Ramos (cell line): ENCODE data around the gene STX7.

ENCODE experiments used
- in situ Hi-C: fragments of 300-500 bp; cut with MboI; formaldehyde crosslinking; loops from one replicate; pipeline ENCODE4 v1.14.3; 2022; ENCODE audit warnings: low sequenced_read_pairs; ENCODE audit not compliant: unreplicated experiment

The STX7 gene

DNA sequence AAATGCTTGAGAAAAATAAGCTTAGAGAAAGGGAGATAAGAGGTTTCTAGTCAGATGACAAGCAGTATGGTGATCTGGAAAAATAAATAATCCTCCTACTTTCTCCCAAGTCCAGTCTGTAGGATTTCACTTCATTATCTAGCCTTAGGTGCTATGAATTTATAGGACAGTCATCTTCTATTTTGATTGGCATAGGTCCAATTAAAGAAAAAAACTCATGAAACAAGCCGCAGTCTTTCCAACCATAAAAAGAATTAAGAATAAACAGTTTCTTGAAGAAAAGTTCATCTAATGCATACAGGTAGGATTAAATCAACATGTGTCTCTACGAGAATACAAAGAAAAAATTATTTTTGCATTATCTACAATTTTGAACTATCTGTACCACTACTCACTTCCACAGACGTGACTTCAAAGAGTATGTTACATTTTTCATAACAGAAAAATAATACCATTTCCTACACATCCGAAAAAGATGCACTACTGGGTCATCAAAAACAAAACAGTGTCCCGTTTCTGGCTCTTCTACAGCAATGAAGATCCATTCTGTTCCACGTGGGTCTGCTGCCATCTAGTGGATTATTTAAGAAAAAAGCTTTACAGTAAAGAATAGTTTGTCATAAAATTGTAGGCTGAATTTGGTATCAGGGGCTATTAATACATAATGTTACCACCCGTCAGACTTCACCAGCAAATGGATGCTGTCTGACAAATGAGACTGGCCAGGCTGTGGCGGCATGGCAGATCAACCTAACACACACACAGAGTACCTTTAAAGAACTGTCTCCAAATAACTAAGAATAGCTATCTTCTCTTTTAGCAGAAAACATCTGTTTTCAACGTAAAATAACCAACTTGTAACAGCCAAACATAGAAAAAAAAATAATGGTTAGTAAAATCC is 28.9 kb downstream of the STX7 start:
- in situ Hi-C loops: no loop called here

DNA sequence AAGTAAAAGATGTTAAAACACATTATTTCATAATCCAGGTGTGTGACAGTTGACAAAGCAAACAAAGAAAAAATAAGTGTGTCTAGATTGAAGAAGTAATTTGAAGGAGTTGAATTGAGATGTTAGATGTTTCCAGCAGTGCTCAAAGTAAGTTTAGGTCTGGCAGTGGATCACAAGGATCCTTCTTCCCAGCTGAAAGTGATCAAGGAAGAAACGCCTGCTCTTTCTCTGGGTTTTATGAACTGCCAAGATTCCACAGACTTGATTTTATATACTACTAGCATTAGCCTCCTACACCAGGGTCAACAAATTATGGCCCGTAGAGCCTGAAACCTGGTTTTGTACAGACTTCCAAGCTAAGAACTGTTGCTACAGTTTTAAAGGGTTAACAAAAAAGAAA is 30.3 kb downstream of the STX7 start:
- in situ Hi-C loops: no loop called here

DNA sequence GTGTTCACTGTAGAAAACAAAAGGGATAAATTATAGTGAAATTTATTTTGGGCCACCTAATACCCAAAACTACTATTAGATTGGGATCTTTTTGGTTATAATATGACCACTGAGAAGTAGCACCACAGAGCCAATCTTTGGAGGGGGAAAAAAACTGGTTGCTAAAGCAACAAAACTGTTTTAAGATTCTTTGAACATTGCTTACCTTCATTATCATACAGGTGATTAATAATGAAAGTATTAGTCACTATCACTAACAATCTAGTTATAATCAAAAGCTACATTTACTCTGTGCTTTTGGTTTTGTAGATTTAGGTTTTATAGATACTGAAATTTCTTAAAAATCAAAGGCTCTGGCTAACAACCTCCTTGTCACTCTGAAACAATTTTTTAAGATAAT is 31.7 kb downstream of the STX7 start:
- in situ Hi-C loops: no loop called here

DNA sequence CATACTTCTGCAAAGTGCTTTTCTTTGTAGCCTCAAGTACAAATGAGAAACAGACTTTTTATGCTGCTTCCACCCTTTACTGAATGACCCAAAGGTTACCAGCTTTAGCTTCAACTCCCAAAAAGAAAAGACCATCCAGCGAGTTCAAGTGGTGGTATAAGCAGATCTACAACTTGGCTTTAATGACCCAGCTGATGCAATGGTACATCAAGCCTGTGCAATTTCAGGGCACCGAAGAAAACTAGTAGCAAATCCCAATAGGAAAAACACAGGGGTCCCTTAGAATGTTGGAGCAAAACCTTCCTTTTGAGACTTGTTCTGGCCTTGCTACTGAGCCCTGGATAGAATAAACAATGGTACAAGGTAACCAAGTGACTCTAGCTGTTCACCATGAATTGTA is 33.8 kb downstream of the STX7 start:
- in situ Hi-C loops: no loop called here

DNA sequence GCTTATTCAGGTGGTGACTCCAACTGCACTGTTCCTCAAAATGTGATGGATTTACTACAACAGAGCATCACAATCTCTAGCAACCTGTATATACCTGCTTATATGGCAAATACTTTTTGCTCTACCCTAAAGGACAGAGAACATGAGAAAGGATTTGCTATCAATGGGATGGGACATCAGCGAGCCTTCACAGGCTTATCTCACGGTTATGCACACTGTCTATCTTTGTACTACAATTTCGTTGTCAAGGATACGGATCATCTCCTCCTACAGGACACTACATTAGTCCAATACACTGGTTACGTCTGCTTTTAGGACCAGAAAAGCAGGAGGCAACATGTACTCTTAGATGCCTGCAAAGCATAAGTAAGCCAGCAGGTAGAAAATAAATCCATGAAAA is 34.2 kb downstream of the STX7 start:
- in situ Hi-C loops: no loop called here

DNA sequence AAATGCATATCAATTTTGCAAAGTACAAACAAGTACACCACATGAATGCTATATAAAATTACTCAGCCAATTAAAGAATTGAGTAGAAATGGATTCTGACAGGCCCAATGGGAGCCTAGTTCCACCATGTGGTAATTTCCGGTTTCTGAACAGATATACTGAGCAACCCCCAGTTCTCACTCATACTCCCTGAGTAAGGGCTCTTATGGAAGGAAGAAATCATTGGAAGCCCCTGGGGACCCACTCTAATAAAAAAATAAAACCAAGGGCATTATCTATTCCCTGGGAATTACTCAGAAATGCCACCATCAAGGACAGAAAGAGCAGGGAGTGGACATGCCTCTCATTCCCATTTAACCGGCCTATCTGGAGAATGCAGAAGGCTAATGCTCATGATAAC is 34.6 kb downstream of the STX7 start:
- in situ Hi-C loops: no loop called here

DNA sequence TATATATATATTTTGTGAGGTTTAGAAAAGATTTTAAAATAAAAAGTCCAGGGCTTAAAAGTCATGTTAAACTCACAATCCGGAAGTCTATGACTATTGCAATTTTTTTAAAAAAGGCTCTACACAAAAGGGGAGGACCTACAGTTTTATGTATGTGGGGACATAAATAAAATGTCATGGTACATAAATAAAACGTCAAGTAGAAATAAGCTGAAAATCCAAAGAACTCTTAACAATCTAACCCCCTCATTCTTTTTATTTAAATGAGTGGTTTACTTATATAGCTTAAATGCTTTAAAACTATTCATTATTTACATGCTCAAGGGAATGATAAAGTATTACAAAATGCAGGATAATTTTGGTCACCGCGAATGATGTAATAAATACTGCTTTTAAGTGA is 36.2 kb downstream of the STX7 start:
- in situ Hi-C loops: no loop called here

DNA sequence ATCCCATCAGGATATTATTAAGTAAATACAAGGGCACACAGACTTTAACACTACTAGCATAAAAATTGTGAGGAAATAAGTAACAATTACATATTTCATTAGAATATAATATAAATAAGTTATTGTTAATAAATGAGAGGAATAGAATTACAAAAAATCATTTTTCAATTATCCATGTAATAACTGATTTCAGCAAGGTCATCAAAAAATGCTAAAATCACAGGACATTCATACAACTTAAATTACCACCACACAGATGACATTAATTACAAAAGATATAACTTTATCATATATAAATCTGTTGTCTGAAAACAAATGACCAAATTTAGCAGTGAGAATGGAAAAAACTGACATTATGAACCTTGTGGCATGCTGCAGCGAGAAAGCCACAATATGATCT is 37.0 kb downstream of the STX7 start:
- in situ Hi-C loops: no loop called here

DNA sequence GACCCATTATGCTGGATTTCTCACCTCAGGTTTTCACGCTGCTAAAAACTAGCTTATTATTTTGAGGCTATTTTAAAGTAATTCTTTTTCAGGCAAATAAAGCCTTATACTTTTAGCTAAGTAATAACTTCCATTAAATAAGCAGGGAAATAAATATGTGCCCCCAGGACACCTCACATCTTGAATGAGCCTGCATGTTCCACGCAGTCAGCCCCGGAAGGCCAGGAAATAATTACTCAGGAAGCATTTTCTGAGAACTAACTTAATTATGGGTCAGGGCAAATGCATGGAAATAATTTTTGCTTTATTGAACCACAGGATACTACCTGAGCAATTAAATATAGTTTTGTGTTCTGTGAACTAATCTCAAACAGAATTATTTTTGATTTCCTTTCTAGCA is 41.1 kb downstream of the STX7 start:
- in situ Hi-C loops: no loop called here

DNA sequence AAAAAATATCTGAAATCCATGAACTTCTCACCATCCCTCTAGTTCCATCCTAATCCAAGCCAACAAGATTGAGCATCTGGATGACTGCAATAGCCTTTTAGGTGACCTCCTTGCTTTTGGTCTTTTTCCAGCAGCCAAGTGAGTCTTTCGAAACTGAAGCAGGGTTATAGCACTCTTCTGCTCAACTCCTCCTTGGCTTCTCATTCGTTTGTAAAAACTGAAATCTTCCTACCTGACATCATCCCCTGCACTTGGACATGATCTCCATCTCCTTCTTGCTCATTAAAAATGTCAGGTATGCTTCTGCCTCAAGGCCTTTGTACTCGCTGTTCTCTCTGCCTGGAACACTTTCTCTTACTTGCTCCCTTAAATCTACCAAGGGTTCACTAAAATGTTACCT is 46.0 kb downstream of the STX7 start:
- in situ Hi-C loops: no loop called here

DNA sequence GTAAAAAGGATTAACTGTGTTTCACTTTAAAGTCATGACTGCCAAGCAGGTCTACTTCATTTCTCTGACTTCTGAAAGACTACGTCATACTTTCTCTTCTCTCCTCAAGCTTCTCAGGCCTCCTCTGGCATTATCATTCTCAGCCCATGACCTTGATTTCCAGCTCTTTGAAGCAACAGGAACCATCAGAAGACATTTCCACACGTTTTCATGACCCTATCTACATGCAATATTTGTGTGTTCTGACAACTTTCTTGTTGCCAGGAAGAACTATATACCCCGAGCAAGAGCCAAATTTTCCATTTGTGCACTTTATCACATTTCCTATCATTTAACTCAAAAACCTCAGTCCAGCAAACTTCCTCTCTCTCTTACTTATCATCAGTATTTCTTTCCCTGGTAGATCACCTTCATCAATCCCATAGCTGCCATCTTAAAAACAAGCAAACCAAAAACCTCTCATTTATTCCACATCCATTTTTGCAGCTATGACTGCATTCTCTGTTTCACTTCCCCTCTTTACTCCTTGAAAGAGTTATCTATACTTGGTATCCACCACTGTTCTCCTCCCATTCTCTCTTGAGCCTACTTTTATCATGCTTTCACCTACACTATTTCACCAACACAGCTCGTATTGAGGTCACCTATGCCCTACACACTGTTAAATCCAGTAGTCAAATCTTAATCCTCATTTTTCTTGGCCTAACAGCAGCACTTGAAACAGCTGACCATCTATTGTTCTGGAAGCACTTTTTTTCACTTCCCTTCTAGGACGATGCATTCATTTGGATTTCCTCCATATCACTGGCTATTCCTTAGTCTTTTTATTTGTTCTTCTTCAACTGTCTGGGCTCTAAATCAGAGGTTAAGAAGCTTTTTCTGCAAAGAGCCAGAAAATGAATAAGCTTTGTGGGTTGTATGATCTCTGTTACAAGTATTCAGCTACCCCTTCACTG is 47.1 kb downstream of the STX7 start:
- in situ Hi-C loops: no loop called here

DNA sequence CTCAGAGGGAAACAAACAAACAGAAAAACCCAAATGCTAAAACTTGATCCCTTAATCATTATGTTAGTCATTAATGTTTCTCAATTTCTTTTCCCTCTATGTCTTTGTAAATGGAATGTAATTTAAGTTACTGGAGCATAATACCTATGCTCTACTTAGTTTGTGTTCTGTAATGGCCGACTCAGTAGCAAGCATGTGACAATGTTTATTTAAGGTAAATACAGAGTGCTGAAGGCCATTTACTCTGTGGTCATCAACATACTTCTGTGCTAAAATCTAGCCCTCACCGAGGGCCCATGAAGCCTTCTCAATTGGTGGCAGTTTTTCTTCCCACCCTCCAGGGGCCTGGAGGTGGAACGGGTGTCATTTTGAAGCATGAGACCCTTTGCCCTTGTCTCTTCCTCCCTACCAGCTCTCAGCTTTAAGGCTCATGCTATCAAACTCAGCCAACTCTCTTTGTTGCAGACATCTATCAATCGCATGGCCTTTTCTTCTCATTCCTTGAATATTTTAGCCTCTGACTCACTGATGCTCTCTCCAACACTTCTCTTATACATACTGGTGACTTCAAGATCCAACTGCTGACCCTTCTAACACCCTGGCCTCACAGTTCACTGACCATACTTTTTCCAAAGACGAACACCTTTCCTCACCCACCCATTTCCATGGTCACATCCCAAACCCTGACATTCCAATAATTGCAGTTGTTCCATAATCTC is 48.2 kb downstream of the STX7 start:
- in situ Hi-C loops: no loop called here

DNA sequence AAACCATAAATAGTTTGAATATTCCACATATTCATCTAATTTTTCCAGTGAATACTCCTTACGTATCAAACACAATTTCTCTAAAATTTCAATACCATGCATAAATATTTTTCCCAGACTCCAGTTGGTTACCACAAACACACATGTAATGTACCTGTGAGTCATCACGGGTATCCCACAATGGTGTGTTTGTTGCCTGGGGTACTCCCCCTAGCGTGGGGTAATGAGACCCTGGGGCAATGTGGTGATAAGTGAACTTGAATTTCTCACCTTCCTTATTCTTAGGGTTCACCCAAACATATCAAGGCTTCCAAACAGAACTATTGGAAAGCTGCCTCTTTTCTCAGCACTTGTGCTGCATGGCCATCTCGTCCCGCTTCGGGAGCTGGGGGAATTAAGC is 51.0 kb downstream of the STX7 start:
- in situ Hi-C loops: no loop called here

DNA sequence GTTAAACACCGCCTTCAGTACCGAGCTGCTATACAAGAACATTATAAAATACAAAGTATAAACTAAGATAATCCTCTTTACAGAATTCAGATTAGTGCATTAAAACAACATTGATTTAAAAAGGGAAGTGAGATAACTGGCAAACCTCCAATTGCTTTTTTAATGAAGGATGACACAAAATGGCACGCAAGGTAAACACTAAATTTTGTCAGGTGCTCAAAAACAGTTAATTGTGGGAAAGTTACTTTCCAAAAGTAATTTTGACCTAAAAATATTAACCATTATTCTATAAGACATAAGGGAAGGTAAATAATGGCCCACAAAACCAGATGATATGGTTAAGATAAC is 53.3 kb downstream of the STX7 start:
- in situ Hi-C loops: no loop called here

DNA sequence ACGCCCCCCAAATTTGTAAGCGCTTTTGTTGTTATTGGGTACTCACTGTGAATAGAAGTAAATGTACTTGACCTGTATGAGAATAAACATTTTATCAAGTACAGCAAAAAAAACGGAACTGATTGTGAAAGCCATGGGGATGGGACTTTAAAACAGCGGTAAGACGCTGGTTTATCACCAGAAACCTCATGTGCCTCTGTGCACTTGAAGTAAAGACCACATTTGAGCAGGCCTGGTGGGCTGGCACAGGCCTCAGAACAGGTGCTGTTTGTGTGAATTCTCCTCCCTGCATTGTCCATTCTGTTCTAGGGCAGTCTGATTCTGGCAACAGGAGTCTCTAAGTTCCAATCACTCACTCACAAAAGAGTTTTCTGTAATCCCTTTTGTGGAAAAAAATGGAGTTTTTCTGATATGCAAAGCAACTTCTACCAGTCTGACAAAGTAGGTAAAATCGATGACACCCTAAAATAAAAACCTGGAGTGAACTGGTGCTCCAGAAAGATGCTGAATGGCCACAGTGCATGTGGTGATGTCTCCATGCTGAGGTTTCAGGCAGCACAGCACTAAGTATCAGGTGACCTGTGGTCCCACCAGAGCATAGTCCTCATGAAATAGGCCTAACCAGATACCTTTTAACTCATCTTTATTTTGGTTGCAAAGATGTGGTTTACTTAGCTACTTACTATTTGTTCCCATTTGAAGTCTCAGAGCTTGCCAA is 53.9 kb downstream of the STX7 start:
- in situ Hi-C loops: no loop called here

DNA sequence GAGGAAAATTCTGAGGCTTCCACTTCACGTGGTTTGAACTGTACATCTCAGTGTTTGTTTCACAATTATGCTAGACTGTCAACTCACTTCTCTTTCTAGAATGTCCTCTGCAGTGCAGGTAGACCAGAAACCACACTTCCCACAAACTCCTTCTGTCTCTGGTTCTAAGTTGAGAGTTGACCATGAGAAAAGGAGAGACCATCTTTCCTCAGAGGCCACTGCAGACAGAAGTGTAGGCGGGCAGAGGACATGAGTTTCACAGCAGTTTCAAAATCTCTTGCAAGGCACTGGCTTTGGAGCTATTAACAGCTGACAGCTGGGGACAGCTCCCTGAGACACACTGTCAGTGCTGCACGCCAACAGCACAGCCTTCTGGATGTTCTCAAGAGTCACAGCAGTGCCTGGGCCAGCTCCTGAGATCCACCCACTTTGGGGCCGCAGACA is 56.2 kb downstream of the STX7 start:
- in situ Hi-C loops: no loop called here

DNA sequence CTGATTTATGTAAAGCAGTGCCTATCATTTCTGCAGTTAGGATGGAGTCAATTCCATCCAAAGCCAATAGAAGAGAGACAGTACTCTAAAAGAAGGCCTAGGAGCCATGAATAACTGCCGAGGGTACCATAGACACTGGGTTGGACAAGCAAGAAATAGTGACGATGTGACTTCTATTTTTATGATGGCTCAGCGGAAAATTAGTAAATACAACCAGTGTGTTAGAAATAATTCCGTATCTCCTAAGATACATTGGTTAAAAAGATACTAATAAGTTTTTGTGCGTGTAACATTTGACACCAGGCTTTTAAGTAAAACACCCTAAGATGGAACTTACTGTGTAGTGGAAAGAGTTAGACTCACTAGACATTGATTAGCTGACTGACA is 66.1 kb downstream of the STX7 start:
- in situ Hi-C loops: no loop called here

DNA sequence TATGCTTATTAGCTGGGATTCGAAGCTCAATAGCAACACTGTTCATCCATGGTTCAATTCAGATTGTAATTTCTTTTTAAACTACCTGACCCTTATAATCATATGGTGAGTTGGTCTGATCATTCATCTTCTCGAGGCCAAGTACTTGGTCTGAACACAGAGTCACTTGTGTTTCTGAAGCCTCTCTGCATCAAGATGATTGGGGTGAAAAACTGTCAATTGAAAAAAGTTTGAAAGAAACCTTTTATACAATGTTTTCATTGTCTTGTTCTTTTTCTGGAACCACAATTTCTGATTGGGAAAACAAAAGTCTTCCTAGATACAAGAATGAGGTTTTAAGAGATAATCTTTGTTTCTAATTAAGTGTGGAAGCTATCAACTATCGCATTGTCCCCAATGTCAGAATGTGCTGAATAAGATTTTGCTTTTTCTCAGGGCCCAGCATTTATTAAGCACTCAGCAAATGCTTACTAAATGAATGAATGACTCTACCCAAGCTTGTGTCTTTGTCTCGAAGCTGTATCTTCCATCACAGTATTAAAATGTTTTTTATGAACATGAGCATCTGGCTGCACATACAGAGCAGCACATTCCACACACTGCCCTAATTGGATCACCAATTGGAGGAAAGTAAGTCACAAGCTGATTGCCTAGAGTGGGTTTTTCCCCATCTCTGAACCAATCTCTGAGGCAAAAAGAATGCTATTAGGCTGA is 66.6 kb downstream of the STX7 start:
- in situ Hi-C loops: no loop called here

DNA sequence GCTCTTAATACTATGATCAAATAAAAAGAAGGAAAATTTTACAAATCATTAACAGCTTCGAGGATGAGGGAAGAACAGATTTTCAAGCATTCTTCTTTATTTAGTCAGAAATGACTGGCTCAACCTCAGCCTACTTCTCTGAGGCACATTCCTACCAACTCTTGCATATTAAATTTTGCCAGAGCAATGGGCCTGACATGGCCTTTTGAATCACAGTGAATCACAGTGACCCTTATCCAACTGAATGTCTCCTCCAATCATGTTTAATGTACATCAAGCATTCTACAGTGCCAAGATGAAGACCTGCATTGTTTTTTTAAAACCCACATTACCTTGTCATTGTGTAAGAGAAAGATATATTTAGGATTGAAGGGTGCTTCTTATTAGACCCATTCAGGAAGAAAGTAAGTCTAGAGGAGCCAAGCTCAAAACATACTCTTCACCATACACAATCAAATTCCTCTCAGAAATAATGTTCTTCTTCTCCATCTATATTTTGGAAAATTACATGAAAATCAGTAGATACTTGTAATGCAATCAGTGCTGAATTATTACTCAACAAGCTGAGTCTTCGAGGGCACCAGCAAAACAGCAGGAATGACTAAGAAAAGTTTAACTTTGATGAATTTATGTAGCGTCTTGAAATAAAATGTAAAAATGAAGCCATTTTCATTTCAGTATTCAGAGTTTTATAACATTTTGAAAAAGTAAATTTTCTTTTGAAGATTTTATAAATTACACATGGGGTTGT is 67.5 kb downstream of the STX7 start:
- in situ Hi-C loops: no loop called here
